ENCODE results near the gene ARHGEF25.

DNA sequence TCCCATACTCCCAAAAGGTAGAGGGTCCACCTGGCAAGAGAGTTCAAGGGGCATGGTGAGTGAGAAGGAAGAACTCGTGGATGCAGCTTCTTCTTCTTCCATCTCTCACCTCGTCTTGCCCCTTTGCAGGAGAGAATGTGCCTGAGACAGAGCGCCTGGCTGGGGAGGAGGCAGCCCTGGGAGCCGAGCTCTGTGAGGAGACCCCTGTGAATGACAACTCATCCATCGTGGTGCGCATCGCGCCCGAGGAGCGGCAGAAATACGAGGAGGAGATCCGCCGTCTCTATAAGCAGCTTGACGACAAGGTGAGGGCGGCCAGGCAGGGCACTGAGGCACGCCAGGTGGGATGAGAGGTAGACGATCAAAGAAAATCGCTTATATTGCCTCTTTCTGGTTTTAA, 41.4 kb upstream of the ARHGEF25 start:
- TF ChIP-seq CTCF (IDR thresholded peaks at IDR 0.05) (no peak), POLR2AphosphoS5 (IDR thresholded peaks at IDR 0.05) (no peak), EP300 (IDR thresholded peaks at IDR 0.05) (no peak)

Data from upper lobe of left lung (tissue), 4 donors.